CD1c-positive myeloid dendritic cell (primary cell): ENCODE data around the gene NLRC3.

ENCODE experiments used
- DNase-seq: peaks from one replicate; pipeline ENCODE4 v3.0.0-alpha.2; 2016; ENCODE audit errors: extremely low spot score

NLRC3 gene

DNA sequence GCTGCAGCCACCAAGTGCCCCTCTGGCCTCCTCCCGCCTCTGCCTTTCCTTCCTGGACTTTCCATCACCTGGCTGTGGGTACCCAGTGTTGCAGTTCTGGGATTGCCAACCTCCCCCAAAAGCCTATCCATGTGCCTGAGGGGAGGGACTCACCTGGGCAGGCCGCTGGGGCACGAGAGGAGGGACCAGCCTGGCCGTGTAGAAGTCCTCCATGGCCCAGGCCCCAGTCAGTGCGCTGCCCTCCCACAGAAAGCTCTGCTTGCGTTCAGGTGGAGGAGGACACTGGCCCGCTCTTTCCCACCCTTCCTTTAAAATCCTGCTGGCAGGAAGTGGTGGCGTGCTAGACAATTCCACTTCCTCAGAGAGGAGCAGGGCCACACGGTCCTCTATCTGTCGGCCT, 20.0 kb upstream of the NLRC3 start:
- peak; percentile 22 for DNase-seq

DNA sequence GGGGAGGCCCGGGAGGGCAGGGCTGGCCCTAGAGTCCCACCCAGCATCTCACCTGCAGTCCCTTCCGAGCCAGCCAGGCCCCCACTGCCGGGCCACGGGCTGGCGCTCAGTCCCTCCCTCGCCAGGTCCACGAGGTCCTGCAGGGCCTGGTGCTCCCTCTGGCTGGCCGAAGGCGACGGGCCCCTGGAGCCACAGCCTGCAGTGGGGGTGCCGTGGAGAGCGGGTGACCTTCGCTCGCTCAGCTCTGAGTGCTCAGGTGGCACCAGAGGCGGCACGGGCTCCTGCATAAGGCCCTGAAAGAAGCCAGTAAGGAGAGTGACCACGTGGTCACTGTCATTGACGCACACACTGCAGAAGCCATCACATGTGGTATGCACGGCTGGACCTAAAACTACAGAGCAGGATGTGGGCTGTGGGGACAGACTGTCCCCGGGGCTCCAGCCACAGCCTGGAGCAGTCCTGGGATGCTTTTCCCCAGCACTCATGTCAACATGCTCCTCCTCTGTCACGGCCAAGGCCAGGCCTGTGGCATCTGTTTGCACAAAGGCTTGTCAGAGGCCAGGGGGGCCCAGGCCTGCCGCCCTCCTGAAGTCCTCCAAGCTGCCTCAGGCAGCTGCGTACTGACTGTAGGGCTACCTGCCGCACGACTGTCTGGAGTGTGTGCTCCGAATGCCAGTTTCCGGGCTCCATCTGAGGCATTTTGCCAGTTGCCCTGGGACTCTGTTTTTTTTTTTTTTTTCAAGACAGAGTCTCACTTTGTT, 19.1 kb upstream of the NLRC3 start:
- no peak for DNase-seq

DNA sequence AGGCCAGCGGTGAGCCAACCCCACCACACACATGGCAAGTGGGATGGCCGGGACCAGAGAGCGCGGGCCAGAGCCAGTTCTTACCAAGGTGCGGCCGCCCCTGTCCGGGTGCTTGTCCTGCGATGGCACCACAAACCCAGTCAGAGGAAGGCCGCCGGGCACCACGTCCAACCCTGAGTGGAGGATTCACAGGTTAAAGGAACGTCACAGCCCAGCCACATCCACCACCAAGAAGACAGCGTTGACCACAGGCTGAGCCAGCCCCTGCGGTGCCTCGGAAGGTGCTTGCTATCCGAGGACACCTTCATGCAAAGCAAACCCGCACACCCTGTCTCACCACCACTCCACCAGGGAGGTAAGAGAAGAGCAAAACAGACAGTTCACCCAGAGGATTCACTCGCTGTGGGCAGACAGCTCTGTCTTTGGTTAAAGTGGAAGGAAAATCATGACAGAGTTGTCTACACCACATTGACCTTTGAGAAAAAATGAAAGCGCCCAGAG, 18.4 kb upstream of the NLRC3 start:
- no peak for DNase-seq

DNA sequence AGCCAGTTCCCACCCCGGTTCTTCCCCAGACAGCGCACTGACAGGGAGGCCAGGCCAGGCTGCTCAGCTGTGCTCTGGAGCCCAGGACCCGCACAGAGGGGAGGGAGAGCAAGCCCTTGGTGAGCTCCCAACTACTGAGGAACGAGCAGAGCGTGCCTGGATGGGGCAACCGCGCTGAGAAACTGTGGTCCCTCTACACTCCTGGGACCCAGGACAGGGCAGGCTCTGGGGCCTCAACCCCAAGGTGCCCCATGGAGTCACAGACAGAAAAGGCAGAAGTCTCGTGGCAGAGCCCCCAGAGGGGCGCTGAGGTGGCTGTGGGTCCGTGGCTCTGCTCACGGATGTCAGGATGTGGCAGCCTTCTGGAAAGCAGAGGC, 17.9 kb upstream of the NLRC3 start:
- DNase-seq, result no peak

DNA sequence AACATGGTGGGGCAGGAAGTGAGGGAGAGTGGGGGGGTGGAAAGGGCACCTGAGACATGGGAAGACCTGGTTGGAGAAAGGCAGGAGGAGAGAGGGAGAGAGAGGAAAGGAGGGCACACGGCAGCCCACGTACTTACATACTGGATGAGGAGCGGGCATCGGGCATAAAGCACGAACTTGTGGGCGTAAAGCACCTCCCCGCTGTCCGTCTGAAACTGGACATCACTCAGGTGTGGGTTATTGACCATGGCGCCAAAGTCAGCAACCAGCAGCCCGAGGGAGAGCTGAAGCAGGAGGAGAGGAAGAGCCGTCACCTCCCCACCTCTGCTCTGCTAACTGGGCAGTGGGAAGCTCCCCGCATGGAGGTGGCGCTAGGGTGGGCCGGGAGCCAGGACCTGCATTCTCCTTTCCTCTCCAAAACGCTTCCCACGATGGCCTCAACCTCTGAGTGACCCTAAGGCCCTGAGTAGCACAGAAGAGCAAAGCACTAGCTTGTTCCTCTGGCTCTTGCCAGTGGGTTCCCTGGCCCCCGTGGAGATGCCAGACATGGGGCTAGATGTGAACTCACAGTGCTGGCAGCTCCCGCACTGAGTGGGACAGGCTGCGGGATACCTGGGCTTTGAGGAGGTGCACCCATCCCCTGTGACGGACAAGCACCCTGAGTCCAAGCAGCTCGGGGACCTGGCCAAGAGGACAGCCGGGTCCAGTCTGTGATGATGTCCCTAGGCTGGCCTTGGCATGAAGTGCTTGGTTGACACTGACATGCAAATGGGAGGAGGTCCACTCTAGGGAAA, 17.3 kb upstream of the NLRC3 start:
- DNase-seq, result no peak

DNA sequence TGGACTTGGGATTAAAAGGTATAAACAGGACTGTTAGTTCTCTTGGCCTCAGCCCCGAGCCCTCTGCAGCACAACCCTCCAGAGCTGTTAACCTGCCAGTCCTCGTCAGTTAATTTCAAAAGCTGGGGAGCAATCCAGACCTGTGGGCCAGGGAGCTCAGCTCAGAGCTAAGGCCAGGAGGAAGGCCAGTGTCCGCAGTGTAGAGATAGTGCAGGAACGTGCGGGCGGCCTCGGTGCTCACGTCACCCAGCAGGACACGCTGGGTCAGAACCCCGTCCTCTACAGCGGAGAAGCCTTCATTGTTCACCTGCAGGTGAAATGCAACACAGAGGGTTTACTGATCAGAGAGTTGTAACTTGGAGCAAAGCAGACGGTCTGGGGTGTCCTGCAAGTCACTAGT, 15.4 kb upstream of the NLRC3 start:
- DNase-seq, result no peak

DNA sequence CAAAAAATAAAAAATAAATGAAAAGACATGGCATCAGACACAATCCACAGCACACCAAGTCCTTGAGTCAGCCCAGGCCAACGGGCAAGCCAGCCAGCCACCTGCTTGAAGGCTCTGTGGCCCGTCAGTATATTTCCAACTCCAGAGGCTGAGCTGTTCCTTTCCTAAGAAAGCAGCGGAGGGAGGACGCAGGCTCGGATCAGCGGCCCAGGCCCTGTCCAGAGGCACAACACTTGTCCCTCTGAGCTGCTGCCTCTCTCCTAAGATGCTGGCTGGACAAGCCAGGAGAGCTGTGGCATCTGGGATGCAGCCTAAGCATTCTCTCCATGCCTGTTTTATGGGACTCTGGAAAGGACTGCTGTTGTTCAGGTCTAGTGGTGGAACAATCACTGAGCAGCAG, 14.8 kb upstream of the NLRC3 start:
- DNase-seq, result no peak

DNA sequence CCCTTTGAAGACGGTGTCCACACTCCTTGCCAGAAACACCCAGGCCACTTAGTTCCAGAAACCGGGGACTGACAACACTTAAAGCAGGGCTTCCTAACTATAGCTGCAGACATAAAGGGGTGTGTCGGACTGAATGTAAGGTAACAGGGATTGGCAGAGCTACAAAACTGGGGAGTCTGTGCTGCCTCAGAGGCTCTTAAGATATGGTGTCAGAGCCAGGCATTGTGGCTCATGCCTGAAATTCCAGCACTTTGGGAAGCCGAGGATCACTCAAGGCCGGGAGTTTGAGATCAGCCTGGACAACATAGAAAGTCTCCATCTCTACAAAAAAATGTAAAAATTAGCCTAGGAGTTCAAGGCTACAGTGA, 14.2 kb upstream of the NLRC3 start:
- DNase-seq, result no peak

DNA sequence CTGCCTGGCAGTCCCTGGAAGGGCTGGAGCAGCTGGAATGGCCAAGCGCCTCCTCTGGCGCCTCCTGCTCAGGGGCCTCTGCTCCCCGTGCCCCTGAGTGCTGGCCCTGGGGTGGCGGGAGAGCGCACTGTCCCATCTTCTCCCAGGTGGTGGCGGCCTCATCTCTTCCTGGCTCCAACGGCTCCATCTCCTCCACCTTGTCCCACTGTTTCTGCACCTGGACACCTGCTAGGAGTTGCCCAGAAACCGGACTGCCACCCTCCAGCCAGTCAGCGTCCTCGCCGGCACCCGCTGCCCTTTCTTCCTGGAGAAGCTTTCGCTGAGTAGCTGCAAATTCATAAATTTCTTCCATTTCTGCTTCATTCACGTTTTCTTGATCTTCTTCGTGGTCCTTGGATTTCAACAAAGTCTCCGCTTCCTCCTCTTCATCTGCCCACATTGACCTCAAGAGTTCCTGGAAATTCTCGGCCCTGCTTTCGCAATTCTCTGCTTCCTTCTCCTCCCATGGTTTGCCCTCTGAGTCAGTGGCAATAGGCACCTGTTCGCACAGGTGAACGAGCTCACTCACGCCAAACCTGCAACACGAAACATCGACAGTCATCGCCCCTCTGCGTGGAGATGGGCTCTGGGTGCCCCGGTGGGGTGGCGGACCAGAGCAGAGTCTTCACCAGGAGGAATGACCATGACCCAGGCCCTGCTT, 13.7 kb upstream of the NLRC3 start:
- peak; percentile 81 for DNase-seq

DNA sequence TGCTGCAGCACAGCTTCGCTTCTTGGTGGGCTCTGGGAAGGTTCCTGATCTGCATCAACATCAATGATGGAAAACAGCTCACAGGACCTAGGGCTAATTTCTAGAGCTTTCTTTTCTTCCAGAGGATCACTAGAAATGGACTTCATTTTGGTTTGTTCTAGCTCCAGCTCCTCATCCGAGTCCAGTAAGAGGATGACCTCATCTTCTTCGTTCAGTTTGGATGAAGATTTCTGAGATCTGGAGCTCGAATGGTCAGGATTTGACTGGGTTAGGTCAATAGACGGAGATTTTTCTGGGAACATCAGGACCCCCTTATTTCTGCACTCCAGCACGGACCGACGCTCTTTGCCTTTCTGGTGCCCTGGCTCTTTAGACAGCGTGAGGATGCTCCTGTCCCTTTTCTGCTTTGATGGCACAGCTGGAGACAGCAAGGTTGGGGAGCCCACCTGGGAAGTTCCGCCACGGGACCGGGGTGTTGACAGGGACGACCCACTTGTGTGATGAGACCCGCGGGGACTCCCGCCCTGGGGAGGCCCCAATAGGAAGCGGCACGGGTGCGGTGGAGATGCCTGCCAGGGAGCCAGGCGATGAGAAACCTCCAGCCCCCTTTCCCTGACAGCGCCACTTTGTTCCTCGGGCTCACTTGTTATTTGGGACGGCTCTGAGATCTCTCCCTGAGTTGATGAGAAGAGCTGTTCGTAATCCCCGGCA, 12.9 kb upstream of the NLRC3 start:
- DNase-seq, result no peak

DNA sequence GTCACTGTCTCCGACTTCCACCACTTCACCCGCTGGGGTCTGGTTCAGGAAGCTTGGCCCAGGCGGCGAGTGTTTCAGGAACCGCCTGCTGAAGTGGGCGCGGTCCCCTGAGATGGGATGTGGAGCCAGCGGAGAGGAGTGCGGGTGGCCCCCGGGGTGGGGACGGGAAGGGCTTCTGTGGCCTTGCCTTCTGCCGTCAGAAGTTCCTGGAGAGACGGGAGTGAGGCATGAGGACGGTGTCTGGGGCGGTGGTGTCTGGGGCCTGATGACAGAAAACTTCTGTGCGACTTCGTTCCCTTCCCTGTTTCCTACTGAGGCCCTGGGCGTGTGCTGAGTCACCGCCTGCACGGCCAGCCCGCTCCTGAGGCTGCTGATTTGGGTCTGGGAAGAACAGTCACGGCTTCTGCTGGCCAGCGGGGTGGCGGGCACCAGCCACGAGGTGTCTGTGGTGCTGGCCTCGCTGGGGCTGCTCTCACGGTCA, 12.3 kb upstream of the NLRC3 start:
- peak; percentile 85 for DNase-seq

DNA sequence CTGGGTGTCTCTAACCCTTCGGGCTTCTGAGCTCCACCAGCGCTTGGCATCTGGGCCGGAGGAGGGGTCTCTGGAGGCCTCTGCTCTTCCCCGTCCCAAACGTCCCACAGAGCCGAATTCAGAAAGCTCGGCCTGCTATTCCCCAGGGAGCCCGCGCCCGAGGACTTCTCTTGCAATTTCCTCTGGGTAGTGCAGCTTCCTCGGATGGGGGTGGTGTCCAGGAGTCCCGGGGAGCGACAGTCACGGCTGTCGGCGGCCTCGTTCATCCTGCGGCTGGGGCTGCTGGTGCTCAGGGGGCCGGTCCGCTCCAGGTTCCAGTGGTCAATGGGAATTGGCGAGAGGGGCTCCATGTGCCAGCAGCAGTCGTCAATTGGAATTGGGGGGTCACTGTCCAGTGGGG, 11.8 kb upstream of the NLRC3 start:
- no peak for DNase-seq

DNA sequence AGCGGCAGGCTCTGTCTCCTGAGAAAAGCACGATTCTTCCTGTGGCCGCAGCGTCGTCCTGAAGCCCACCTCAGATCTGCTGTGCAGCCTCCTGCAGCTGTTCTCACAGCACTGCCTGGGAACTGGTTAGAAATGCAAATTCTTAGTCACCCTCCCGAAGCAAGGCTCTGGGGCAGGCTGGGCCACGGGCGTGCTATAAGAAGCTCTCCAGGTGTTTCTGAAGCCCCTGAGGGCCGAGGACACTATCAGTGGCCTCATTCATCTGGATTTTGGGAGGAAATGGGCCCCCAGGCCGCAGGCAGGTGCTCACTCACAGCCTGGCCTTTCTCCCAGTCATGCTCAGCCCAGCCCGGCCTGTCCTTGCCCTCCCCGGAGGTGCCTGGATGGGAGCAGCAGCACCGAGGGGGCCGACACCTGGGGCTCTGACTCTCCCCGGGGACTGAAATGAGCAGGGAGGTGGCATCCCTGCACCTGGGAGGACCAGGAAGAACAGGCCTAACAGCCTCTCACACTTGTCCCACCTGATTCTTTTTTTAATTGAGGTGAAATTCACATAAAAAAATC, 10.4 kb upstream of the NLRC3 start:
- DNase-seq, result no peak

DNA sequence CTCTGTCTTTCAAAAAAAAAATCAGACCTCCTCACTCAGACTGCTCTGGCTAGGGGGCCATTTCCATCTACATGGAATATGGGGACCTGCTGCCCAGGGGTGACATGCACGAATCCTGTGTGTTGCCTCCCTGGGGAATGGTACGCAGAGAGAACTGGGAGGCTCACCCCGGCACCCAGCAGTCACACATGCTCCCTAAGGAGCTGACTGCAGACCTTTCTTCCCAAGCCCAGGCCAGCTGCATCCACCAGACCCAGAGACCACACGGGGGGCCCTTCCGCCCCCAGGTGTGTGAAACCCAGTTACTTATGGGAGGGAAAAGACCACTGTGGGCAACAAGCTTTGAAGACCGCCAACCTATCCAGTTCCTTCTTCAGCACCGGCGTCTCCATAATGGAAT, 7.2 kb upstream of the NLRC3 start:
- DNase-seq, result no peak

DNA sequence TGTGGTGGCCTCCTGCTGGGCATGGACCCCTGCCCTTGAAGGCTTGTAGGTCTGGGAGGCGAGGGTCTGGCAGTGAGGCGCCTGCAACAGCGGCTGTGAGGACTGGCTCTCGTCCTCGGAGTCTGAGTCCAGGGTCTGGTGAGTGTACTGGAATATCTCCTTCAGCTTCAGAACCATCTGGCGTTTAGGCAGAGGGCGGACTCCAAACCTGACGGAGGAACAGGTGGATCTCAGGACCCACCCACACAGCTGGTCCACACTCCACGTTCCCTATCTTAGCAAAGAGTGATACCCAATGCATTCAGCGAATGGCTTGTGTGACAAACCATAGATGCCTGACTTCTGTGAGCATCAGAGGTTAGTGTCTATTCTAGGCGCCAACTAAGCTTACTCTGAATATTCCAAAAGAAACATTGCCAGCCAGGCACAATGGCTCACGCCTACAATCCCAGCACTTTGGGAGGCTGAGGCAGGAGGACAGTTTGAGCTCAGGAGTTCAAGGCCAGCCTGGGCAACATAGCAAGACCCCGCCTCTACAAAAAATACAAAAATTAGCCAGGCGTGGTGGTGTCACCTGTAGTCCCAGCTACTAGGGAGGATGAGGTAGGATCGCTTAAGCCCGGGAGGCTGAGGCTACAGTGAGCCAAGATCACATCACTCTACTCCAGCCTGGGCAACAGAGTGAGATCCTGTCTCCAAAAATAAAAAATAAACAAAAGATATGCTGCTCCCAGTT, 6.3 kb upstream of the NLRC3 start:
- no peak for DNase-seq

DNA sequence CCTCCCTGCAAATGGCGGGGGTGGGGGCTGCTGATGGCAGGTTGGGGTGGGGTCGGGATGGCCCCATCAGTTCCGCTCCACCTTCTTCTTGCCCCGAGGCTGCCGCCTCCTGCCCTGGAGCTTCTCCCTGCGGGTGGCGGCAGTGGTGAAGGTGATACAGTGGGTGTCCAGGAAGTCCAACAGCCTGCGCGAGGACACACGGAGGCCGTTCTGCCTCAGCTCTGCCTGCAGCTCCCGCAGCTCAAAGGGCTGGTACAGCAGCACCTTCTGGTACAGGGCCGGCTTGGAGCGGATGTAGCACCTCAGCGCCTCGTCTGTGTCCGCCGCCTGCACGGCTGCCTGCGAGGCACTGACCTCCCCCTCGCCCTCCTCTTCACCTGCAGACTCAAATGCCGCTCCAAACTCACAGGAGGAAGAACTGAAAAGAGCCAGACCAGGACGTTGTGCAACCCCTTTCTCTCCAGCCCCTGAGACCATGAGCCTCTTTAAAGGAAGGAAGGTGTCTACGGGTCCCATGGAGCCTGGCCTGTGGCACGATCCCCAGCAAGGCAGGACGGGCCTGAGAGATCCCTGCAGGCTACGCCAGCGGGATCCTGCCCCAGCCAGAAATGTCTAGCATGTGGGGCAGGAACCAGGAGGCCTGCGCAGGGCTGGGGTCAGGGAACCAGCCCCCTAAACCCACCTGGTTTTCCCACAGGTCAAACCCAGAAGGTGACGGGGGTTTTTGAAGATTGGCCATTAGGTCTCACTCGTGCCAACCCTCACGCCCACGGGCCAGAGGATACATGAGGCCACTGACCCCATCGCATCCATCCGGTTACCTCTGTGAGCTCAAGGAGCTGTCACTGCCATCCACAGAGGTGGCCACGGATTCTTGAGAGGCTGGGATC, 5.3 kb upstream of the NLRC3 start:
- DNase-seq, result no peak

DNA sequence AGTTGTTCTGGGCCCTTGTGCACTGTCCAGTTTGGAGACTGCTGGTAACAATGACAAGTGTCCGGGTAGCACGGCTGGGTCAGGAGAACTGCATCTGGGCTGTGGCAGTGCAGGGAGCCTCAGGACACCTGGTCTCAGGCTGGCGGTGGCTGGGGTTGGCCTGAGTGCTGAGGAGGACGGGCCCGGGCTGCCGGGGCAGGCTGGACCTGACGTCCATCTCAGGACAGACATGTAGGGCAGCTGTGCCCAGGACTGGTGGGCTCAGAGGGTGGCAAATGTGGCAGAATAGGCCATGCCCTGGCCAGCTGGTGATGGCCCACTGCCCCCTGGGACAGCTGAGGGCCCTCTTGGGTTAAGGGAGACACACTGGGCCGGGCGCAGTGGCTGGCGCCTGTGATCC, 4.2 kb upstream of the NLRC3 start:
- DNase-seq, result no peak

DNA sequence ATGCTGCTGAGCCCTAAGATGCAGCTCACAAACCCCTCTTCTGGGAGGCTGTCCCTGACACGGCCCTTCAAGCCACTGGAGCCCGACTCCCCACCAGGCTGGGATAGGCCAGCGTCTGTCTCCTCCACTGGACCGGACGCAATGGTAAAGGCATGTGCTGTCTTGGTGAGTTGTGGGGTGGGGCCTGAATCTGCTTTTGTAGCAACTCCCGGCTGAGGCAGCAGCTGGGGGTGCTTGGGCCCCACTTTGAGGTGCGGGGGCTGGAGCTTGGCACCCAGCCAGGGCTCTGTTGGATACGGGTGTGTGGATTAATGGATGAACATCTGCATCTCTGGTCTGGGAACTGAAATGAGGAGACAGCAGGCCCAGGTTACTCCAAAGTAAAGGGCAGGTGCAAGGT, 3.5 kb upstream of the NLRC3 start:
- no peak for DNase-seq

DNA sequence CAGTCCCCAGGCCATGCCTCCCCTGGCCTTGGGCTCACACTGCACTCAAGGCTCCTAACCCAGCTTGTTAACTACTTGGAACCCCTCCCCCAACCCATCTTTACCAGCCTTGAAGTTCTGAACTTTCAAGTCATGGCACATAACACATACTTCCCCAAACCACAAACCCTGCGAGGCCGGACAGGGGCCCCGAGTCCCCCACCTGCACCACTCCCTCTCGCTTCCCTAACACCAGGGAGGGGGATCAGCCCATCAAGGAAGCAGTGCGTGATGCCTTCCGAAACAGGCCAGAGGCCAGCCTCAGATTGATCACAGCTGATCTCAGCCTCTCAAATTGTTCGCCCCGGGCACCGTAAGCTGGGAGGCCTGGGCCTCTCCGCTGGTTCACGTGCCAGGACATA, 3.0 kb upstream of the NLRC3 start:
- DNase-seq, result peak; percentile 42

DNA sequence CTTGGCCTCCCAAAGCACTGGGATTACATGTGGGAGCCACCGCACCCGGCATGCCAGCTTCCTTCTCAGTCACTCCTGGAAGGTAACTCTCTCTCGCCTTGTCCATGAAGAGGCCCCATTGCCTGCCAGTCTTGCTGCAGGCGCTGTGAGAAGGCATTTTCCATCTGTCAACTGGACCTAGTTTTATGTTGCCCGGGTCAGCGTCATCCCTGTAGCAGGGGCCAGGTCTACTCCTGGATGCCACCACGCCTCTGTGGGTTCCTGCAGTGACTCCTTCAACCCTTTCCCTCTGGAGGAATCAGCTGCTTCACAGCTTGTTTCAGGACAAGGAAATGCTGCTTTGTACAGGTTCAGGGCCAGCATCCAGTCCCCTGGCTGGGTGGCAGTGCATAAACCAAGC, 2.6 kb upstream of the NLRC3 start:
- no peak for DNase-seq
